ENCODE data around the gene SH3RF1.

The SH3RF1 gene

DNA sequence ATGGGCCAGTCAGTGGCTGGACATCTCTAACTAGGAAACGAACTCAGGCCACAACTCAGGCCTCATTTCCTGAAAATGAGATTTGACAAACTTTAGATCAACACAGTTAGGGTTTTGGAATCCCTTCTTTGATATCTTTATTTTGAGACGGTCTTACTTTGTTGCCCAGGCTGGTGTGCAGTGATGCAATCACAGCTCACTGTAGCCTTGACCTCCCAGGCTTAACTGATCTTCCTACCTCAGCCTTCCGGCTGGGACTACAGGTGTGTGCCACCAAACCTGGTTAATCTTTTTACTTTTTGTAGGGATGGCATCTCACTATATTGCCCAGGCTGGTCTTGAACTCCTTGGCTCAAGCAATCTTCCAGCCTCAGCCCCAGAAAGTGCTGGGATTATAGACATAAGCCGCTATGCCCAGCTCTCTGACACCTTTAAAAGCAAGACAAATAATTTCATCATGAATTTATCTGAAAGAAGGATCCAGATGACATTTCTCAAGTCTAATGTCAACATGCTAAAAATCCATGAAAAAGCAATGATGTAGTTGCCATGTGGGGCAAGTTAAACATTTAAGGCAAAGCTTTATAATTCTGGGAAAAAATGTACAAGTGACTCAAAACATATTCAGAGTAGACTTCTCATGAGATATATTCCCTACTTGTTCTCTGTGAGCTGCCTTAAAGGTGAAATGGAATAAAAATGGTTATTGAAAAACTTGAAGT lies 171.6 kb downstream of the SH3RF1 start:
- H3K9me3 ChIP-seq (ENCODE audit: insufficient read depth, low read length, severe bottlenecking) = no peaks in the 10 kb centered on the region
- no peak overlapping the region for H3K9ac ChIP-seq (ENCODE audit: low read depth, low read length)
- no peak overlapping the region for H2AFZ ChIP-seq (ENCODE audit: low read depth, low read length)
- H3K27me3 ChIP-seq (ENCODE audit: insufficient read depth, low read length, poor library complexity) = no peaks in the 10 kb centered on the region
- no peak overlapping the region for H3K27ac ChIP-seq (ENCODE audit: low read length)
- no peak overlapping the region for H3K4me3 ChIP-seq (ENCODE audit: low read depth in 1 of 2, low read length in 2 of 2)
- TF ChIP-seq EZH2 (IDR thresholded peaks at IDR 0.05; ENCODE audit: borderline replicate concordance, low read depth, low read length, severe bottlenecking) = no peak
- TF ChIP-seq, protein P1, sequence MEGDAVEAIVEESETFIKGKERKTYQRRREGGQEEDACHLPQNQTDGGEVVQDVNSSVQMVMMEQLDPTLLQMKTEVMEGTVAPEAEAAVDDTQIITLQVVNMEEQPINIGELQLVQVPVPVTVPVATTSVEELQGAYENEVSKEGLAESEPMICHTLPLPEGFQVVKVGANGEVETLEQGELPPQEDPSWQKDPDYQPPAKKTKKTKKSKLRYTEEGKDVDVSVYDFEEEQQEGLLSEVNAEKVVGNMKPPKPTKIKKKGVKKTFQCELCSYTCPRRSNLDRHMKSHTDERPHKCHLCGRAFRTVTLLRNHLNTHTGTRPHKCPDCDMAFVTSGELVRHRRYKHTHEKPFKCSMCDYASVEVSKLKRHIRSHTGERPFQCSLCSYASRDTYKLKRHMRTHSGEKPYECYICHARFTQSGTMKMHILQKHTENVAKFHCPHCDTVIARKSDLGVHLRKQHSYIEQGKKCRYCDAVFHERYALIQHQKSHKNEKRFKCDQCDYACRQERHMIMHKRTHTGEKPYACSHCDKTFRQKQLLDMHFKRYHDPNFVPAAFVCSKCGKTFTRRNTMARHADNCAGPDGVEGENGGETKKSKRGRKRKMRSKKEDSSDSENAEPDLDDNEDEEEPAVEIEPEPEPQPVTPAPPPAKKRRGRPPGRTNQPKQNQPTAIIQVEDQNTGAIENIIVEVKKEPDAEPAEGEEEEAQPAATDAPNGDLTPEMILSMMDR (IDR thresholded peaks at IDR 0.05; ENCODE audit: borderline replicate concordance, extremely low read depth, low read length, poor library complexity, severe bottlenecking) = no peak
- DNase-seq (no peak), ATAC-seq (ENCODE audit: insufficient read depth, low read depth) (no peak)
- H3K36me3 ChIP-seq (ENCODE audit: insufficient read depth, low read length) = 0 out of 2 replicates have a peak, but pooled peaks cover 3% of the 10 kb centered on the region
- no peaks in the 10 kb centered on the region for H3K79me2 ChIP-seq (ENCODE audit: insufficient read depth, low read length)
- H3K4me2 ChIP-seq (ENCODE audit: insufficient read depth, low read length) = no peak overlapping the region
- no peaks in the 10 kb centered on the region for H3K4me1 ChIP-seq (ENCODE audit: insufficient read depth, low read length)
- H4K20me1 ChIP-seq (ENCODE audit: insufficient read depth, low read length) = no peaks in the 10 kb centered on the region

DNA sequence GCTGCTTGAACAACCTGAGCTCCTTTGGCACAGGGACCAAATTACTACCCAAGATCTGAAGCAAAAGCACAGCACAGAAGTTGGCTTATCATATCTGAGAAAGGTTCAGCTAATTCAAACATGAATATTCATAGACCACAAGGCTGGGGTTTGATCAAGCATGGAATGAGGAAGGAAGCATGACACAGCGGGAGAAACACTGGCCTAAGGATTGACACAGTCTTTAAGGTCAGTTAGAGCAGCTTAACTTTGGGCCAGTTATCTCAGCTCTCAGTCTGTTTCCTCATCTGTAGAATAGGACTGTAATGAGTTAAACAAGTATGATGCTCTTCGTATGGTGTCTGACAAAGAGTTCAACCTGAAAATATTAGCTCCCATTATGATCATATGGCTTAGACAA lies 172.2 kb downstream of the SH3RF1 start:
- H3K4me1 ChIP-seq (ENCODE audit: insufficient read depth, low read length) = no peaks in the 10 kb centered on the region

DNA sequence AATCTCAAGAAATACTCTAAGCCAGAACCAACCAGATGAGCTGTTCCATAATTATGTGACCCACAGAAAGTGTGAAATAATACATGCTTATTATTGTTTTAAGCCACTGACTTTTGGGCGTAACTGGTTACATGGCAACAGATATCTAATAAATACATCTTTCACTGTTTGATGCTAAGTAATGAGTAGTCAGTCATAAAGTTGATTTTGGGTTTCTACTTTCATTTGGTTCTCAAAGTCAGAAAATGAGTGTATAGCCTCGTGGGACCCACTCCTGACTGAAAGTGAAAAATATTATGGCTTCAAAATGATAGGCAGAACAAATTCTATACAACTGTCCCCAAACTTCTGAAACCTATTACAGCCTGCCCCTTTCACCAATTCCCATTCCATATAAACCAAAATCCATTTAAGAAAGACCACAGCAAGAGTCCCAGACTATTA lies 172.7 kb downstream of the SH3RF1 start:
- no peak for TF ChIP-seq EZH2 (IDR thresholded peaks at IDR 0.05; ENCODE audit: borderline replicate concordance, low read depth, low read length, severe bottlenecking)
- TF ChIP-seq, protein P1 (IDR thresholded peaks at IDR 0.05; ENCODE audit: borderline replicate concordance, extremely low read depth, low read length, poor library complexity, severe bottlenecking) = no peak
- Histone ChIP-seq H3K36me3 (ENCODE audit: insufficient read depth, low read length) (0 out of 2 replicates have a peak, but pooled peaks cover 3% of the 10 kb centered on the region), H3K27ac (ENCODE audit: low read length) (no peak overlapping the region), H4K20me1 (ENCODE audit: insufficient read depth, low read length) (no peaks in the 10 kb centered on the region), H3K9me3 (ENCODE audit: insufficient read depth, low read length, severe bottlenecking) (no peaks in the 10 kb centered on the region), H3K4me2 (ENCODE audit: insufficient read depth, low read length) (no peak overlapping the region), H2AFZ (ENCODE audit: low read depth, low read length) (no peak overlapping the region), H3K4me1 (ENCODE audit: insufficient read depth, low read length) (no peaks in the 10 kb centered on the region), H3K4me3 (ENCODE audit: low read depth in 1 of 2, low read length in 2 of 2) (no peak overlapping the region), H3K79me2 (ENCODE audit: insufficient read depth, low read length) (no peaks in the 10 kb centered on the region), H3K27me3 (ENCODE audit: insufficient read depth, low read length, poor library complexity) (no peaks in the 10 kb centered on the region), H3K9ac (ENCODE audit: low read depth, low read length) (no peak overlapping the region)
- DNase-seq (no peak), ATAC-seq (ENCODE audit: insufficient read depth, low read depth) (no peak)

More for the DNA sequence above, 172.2 kb downstream of the SH3RF1 start:
- H2AFZ ChIP-seq (ENCODE audit: low read depth, low read length) = no peak overlapping the region
- H3K27me3 ChIP-seq (ENCODE audit: insufficient read depth, low read length, poor library complexity) = no peaks in the 10 kb centered on the region
- H3K27ac ChIP-seq (ENCODE audit: low read length) = no peak overlapping the region
- no peak for TF ChIP-seq EZH2 (IDR thresholded peaks at IDR 0.05; ENCODE audit: borderline replicate concordance, low read depth, low read length, severe bottlenecking)
- H4K20me1 ChIP-seq (ENCODE audit: insufficient read depth, low read length) = no peaks in the 10 kb centered on the region
- H3K36me3 ChIP-seq (ENCODE audit: insufficient read depth, low read length) = 0 out of 2 replicates have a peak, but pooled peaks cover 3% of the 10 kb centered on the region
- H3K9ac ChIP-seq (ENCODE audit: low read depth, low read length) = no peak overlapping the region
- H3K4me3 ChIP-seq (ENCODE audit: low read depth in 1 of 2, low read length in 2 of 2) = no peak overlapping the region
- ATAC-seq (ENCODE audit: insufficient read depth, low read depth) = no peak
- no peaks in the 10 kb centered on the region for H3K79me2 ChIP-seq (ENCODE audit: insufficient read depth, low read length)
- H3K9me3 ChIP-seq (ENCODE audit: insufficient read depth, low read length, severe bottlenecking) = no peaks in the 10 kb centered on the region
- H3K4me2 ChIP-seq (ENCODE audit: insufficient read depth, low read length) = no peak overlapping the region
- DNase-seq = no peak

DNA sequence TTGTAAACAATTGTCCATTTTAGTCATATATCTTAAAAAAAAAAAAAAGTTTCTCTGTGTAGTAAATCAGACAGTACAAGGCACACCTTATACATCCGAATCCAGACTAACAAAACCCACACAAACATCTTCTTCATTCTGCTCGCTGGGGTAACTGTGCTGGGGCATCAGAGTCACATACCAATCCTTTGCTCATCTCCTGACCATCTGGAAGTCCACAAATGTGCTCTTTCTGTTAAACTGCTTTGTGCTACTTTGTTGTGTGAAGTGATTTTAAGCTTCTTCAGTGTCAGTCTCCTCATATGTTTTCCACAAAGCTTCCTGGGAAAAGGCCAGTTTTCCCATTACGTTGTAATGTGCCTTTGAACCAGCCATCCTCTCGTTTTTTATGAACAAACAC lies 174.5 kb downstream of the SH3RF1 start:
- no peak overlapping the region for H2AFZ ChIP-seq (ENCODE audit: low read depth, low read length)
- no peak overlapping the region for H3K27ac ChIP-seq (ENCODE audit: low read length)
- 0 out of 2 replicates have a peak, but pooled peaks cover 3% of the 10 kb centered on the region for H3K36me3 ChIP-seq (ENCODE audit: insufficient read depth, low read length)
- TF ChIP-seq, protein P1 (IDR thresholded peaks at IDR 0.05; ENCODE audit: borderline replicate concordance, extremely low read depth, low read length, poor library complexity, severe bottlenecking) = no peak
- TF ChIP-seq EZH2 (IDR thresholded peaks at IDR 0.05; ENCODE audit: borderline replicate concordance, low read depth, low read length, severe bottlenecking) = no peak
- DNase-seq (no peak), ATAC-seq (ENCODE audit: insufficient read depth, low read depth) (no peak)
- H3K79me2 ChIP-seq (ENCODE audit: insufficient read depth, low read length) = no peaks in the 10 kb centered on the region
- peaks cover 3% of the 10 kb centered on the region for H3K9me3 ChIP-seq (ENCODE audit: insufficient read depth, low read length, severe bottlenecking)
- H3K4me2 ChIP-seq (ENCODE audit: insufficient read depth, low read length) = no peak overlapping the region
- no peak overlapping the region for H3K9ac ChIP-seq (ENCODE audit: low read depth, low read length)
- H4K20me1 ChIP-seq (ENCODE audit: insufficient read depth, low read length) = no peaks in the 10 kb centered on the region
- H3K4me3 ChIP-seq (ENCODE audit: low read depth in 1 of 2, low read length in 2 of 2) = no peak overlapping the region
- no peaks in the 10 kb centered on the region for H3K4me1 ChIP-seq (ENCODE audit: insufficient read depth, low read length)
- no peaks in the 10 kb centered on the region for H3K27me3 ChIP-seq (ENCODE audit: insufficient read depth, low read length, poor library complexity)

Data from DND-41 (cell line).